GM21526 (cell line): ENCODE measurements around the gene SAAL1.

Experiments used
- ATAC-seq: cut with Tn5 transposase; IDR thresholded peaks from one replicate; pipeline ENCODE4 v1.9.1; 2021; ENCODE audit warnings: moderate library complexity; ENCODE audit not compliant: unreplicated experiment, low FRiP score

Gene SAAL1

GRCh38 chr11:18088366-18088765, 17.5 kb downstream of the SAAL1 start:
- ATAC-seq, result no peak

- no peak for ATAC-seq
Observed at GRCh38 chr11:18081551-18081950, 24.3 kb downstream of the SAAL1 start.

GRCh38 chr11:18080451-18080850, 25.4 kb downstream of the SAAL1 start:
- ATAC-seq, result no peak

- ATAC-seq, result no peak
Observed at GRCh38 chr11:18078909-18079308, 27.0 kb downstream of the SAAL1 start.

GRCh38 chr11:18075444-18075843, 30.4 kb downstream of the SAAL1 start:
- no peak for ATAC-seq

GRCh38 chr11:18071098-18071705, 34.7 kb downstream of the SAAL1 start:
- no peak for ATAC-seq

GRCh38 chr11:18067372-18067771, 38.5 kb downstream of the SAAL1 start:
- no peak for ATAC-seq

- no peak for ATAC-seq
Observed at GRCh38 chr11:18066626-18067025, 39.3 kb downstream of the SAAL1 start.

GRCh38 chr11:18065572-18065971, 40.3 kb downstream of the SAAL1 start:
- ATAC-seq, result no peak

- ATAC-seq, result no peak
Observed at GRCh38 chr11:18064450-18065054, 41.3 kb downstream of the SAAL1 start.

GRCh38 chr11:18063862-18064434, 41.9 kb downstream of the SAAL1 start:
- ATAC-seq, result no peak

- ATAC-seq, result no peak
Observed at GRCh38 chr11:18063125-18063524, 42.8 kb downstream of the SAAL1 start.

- ATAC-seq, result no peak
Observed at GRCh38 chr11:18061351-18061750, 44.5 kb downstream of the SAAL1 start.

GRCh38 chr11:18056561-18057181, 49.2 kb downstream of the SAAL1 start:
- no peak for ATAC-seq

GRCh38 chr11:18054511-18055103, 51.3 kb downstream of the SAAL1 start:
- no peak for ATAC-seq

- no peak for ATAC-seq
Observed at GRCh38 chr11:18050848-18051247, 55.0 kb downstream of the SAAL1 start.

GRCh38 chr11:18046116-18046777, 59.6 kb downstream of the SAAL1 start, which contains the start of gene TPH1:
Gene TPH1 (minus strand): TSS chr11:18046269. CDS start chr11:18040762, 5,507 bp downstream.
- ATAC-seq, result no peak

- ATAC-seq, result no peak
Observed at GRCh38 chr11:18036456-18036855, 69.4 kb downstream of the SAAL1 start.
